Measurements from ENCODE around the gene DNAH9.

DNAH9 gene

DNA sequence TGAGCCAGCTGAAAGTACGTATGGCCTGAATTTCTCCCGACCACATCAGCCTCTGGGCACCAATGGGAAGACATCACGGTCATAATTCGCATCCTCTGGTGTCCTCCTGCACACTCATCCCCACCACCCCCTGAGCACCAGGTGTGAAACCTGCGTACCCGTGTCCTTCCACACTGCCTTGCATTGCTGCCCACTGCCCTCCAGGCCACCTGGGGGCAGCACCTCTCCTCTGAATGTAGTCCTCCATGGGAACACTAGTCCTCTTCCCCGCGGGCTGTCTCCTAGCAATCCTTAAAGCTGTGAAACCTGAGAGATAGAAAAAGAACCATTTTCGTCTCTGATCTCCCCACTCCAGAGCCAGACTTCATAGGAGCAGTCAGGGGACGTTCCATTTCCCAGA lies 273.5 kb downstream of the DNAH9 start:
- FAIRE-seq (no peak), DNase-seq (ENCODE audit: insufficient read length, low spot score) (no peak)
- TF ChIP-seq, protein P1, sequence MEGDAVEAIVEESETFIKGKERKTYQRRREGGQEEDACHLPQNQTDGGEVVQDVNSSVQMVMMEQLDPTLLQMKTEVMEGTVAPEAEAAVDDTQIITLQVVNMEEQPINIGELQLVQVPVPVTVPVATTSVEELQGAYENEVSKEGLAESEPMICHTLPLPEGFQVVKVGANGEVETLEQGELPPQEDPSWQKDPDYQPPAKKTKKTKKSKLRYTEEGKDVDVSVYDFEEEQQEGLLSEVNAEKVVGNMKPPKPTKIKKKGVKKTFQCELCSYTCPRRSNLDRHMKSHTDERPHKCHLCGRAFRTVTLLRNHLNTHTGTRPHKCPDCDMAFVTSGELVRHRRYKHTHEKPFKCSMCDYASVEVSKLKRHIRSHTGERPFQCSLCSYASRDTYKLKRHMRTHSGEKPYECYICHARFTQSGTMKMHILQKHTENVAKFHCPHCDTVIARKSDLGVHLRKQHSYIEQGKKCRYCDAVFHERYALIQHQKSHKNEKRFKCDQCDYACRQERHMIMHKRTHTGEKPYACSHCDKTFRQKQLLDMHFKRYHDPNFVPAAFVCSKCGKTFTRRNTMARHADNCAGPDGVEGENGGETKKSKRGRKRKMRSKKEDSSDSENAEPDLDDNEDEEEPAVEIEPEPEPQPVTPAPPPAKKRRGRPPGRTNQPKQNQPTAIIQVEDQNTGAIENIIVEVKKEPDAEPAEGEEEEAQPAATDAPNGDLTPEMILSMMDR (IDR thresholded peaks at IDR 0.05; ENCODE audit: insufficient read depth, missing control alignments): no peak

DNA sequence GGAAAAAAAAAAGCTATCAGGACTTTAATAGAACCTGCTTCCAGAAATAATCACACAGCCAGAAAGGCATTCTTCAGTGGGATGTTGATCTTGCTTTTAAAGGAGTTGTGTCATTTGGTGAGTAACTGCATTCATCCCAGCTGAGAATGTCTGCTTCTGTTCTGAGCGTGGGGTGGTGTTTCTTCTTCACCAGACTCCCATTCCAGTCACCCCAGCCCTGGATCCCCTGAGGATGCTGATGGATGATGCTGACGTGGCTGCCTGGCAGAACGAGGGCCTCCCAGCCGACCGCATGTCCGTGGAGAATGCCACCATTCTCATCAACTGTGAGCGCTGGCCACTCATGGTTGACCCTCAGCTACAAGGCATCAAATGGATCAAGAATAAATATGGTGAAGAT lies 276.5 kb downstream of the DNAH9 start:
- no peak for DNase-seq (ENCODE audit: insufficient read length, low spot score)
- TF ChIP-seq, protein P1 (IDR thresholded peaks at IDR 0.05; ENCODE audit: insufficient read depth, missing control alignments): no peak
- FAIRE-seq: no peak

DNA sequence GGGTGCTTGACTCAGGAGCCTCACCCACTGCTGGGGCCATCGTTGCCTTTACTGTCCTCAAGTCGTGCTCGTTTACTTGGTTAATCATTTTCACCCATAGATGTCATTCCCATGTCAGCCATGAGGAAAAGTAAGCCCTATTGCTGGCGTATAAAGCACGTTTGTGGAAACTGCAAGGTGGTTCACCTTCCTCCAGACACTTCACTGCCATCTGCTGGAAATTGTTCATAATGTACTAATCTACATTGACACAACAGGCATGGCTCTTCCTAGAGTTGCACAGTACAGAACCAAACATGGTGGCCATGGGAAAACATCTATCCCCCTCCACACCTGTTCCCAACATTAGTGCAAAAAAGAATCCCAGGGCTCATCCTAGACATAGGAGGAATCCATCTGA lies 282.4 kb downstream of the DNAH9 start:
- FAIRE-seq: no peak
- DNase-seq (ENCODE audit: insufficient read length, low spot score): no peak
- TF ChIP-seq, protein P1 (IDR thresholded peaks at IDR 0.05; ENCODE audit: insufficient read depth, missing control alignments): peak; percentile 30

DNA sequence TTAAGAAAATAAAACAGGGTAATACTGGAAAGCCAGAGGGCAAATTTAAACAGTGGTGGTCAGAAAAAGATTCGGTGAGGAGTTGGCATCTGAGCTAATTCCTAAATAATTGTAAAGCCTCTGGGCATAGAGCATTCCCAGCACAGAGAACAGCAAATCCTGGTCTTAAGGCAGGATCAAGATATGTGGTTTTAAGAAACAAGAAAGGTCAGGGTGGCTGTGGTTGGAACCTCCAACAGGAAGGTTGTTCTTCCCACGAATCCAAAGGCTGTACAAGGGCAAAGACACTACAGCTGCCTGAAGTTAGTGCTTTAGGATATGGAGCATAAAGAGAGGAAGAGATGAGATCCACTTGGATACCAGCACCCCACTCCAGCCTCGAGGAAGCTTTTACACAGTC lies 284.4 kb downstream of the DNAH9 start:
- no peak for FAIRE-seq
- no peak for DNase-seq (ENCODE audit: insufficient read length, low spot score)
- TF ChIP-seq, protein P1 (IDR thresholded peaks at IDR 0.05; ENCODE audit: insufficient read depth, missing control alignments): no peak

DNA sequence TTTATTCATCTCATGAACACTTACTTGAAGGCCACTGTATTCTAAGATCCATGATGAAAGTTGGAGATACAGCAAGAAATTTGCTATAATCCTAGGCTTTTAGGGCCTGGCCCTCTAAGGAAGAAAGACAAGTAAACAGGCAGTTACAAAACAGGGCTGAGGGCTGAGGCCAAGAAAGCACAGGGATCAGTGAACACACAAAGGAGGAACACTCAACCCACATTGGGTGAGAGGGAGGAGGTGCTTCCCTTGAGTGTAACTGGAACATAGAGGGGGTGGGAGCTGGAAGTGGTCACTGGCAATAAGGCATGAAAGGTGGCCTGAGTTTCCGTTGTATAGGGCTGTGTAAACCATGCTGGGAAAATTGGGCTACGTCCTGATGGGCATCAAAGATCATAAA lies 286.8 kb downstream of the DNAH9 start:
- FAIRE-seq (no peak), DNase-seq (ENCODE audit: insufficient read length, low spot score) (no peak)
- TF ChIP-seq, protein P1 (IDR thresholded peaks at IDR 0.05; ENCODE audit: insufficient read depth, missing control alignments): no peak

DNA sequence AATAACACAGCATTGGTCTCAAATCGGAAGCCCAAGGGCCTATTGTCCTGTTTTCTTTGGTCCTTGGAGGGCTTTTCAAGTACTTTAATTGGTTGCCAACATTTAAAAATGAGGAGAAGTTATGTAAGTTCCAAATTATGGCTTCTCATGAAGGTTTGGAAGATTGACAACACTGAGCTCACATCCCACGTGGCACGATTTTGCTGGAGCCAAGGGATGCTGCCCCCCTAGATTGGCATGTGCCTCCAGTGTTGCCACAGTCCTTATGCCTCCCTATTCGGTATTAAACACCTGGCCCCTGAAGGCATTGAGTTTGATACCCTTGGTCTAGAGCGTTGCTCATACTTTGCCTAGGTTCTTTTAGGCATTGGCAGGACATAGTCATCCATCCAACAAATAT lies 291.0 kb downstream of the DNAH9 start:
- TF ChIP-seq, protein P1 (IDR thresholded peaks at IDR 0.05; ENCODE audit: insufficient read depth, missing control alignments): no peak
- FAIRE-seq (no peak), DNase-seq (ENCODE audit: insufficient read length, low spot score) (no peak)

DNA sequence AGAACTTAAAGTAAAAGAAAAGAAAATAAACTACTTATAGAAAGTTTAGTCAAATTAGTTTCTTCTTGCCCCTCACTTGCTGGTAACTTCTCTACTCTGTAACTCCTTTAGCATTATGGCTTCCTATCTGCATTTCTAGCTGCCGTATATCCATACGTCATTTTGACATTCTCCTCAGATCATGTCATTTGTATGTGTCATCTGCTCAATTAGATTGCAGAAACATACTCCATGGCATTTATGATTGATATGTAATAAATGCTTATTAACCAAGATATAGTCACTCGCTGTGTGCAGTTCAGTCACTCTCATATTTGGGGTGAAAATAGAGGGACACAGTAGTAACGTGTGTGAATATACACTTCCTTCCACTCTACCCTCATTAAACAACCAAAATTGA lies 295.6 kb downstream of the DNAH9 start:
- DNase-seq (ENCODE audit: insufficient read length, low spot score): no peak
- no peak for FAIRE-seq
- TF ChIP-seq, protein P1 (IDR thresholded peaks at IDR 0.05; ENCODE audit: insufficient read depth, missing control alignments): no peak
